ENCODE measurements around the gene MAGEL2. TPM values are rescaled to one million over a fixed set of nuclear protein-coding genes. Genes with fewer than 3 reads are reported as not detected.

MAGEL2 gene
- total and polyA plus RNA-seq, 2 experiments from 2014 or later = 6.1 to 10.2 TPM

DNA sequence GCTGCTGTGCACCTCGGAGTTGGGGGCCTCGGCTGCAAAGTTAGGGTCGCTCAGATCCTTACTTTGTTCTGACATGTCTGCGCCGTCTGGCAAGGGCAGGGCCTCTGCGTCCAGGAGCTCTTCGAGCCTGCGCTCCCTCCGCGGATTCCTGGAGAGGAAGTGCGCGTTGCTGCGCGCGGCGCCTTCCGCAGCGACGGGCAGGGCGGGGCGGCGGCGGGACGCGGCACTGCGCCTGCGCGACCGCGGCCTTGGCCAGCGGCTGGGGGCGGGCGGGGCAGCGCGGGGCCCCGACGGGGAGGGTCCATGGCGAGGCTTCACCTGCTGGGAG is 39.4 kb upstream of the MAGEL2 start, which contains the start of gene NDN:
Gene NDN, minus strand, starts transcription at position 163 of the 328 bp plus-strand sequence. Its CDS starts 88 bp downstream, at position 75.
- TF ChIP-seq, protein P1, sequence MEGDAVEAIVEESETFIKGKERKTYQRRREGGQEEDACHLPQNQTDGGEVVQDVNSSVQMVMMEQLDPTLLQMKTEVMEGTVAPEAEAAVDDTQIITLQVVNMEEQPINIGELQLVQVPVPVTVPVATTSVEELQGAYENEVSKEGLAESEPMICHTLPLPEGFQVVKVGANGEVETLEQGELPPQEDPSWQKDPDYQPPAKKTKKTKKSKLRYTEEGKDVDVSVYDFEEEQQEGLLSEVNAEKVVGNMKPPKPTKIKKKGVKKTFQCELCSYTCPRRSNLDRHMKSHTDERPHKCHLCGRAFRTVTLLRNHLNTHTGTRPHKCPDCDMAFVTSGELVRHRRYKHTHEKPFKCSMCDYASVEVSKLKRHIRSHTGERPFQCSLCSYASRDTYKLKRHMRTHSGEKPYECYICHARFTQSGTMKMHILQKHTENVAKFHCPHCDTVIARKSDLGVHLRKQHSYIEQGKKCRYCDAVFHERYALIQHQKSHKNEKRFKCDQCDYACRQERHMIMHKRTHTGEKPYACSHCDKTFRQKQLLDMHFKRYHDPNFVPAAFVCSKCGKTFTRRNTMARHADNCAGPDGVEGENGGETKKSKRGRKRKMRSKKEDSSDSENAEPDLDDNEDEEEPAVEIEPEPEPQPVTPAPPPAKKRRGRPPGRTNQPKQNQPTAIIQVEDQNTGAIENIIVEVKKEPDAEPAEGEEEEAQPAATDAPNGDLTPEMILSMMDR (IDR thresholded peaks at IDR 0.05; ENCODE audit: low read depth, low read length) = no peak
- no peaks in the 10 kb centered on the region for H3K36me3 ChIP-seq
- H3K4me1 ChIP-seq (ENCODE audit: low read depth) = no peaks in the 10 kb centered on the region
- H3K9me3 ChIP-seq (ENCODE audit: low read depth) = no peaks in the 10 kb centered on the region
- peak; percentile 68 to 71 for DNase-seq (ENCODE audit: low read depth in 1 of 2, low spot score in 1 of 2)
- peak within 1 kb of the TSS; percentile 54 for H3K27ac ChIP-seq
- H3K27me3 ChIP-seq = no peaks in the 10 kb centered on the region
- peak within 1 kb of the TSS; percentile 59 for H3K4me3 ChIP-seq

DNA sequence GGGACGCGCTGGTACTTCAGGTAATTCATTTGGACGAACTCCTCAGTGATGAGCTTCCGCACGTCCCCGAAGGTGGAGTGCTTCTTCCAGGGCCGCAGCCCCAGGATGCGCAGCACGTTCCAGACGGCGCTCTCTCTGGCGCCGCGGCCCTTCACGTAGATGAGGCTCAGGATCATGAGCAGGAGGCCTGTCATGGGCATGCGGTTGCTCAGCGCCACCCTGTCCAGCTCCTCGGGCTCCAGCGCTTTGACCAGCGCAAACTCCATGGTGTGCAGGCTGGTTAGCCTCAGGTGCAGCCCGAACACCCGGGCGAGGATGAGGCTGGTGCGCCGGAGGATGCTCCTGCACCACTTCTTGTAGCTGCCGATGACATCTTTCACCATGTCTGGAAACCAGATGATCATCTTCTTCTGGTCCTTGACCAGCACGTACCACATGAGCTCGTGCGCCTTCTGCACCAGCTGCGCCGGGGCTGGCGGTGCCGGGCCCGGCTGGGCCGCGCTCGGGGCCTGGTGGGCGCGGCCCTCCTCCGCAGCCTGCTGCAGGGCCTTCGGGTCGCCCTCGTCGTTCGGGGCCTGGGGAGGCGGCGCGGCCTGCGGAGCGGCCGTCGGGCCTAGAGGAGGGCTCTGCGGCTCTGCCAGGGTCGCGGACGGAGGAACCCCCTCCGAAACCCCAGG is 38.9 kb upstream of the MAGEL2 start:
- Histone ChIP-seq H3K36me3 (no peaks in the 10 kb centered on the region), H3K27ac (peak overlapping the region; percentile 54), H3K27me3 (no peaks in the 10 kb centered on the region), H3K4me3 (peak overlapping the region; percentile 59), H3K9me3 (ENCODE audit: low read depth) (no peaks in the 10 kb centered on the region), H3K4me1 (ENCODE audit: low read depth) (no peaks in the 10 kb centered on the region)
- TF ChIP-seq, protein P1 (IDR thresholded peaks at IDR 0.05; ENCODE audit: low read depth, low read length) = no peak
- DNase-seq (ENCODE audit: low read depth in 1 of 2, low spot score in 1 of 2) = peak; percentile 11 to 18

DNA sequence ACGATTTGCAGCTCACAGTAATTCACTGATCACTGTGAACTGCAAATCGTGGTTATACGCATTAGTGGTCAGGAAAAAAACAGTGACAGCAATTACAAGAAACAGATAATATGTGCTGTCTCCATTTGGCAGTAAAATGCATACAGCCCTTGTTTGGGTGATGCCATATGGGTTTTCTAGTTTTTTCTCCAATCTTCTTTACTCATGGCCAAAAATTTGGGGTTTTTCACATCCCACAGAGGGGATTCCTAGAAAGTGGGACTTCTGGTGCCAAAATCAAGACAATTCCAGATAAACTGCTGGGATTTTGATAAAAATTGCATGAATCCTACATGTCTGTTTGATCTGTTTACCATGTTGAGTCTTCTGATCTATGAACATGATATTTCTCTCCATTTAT is 23.8 kb upstream of the MAGEL2 start:
- DNase-seq (ENCODE audit: low read depth in 1 of 2, low spot score in 1 of 2) = no peak
- no peak overlapping the region for H3K4me3 ChIP-seq
- TF ChIP-seq, protein P1 (IDR thresholded peaks at IDR 0.05; ENCODE audit: low read depth, low read length) = no peak

DNA sequence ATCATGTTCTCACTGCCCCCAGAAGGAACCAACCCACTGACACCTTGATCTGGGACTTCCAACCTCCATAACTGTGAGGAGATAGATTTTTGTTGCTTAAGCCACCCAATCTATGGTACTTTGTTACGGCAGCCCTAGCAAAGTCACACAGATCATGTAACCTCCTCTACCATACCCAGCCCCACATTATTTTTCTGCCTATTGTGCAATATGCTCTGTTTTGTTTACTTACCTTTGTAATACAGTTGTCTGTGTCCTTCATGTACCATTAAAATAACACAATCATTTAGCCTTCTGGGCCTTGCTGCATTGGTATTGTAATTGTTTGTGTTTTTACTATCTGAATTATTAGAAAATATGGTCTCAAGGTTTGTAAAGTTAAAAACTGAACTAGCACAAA is 23.3 kb upstream of the MAGEL2 start:
- TF ChIP-seq, protein P1 (IDR thresholded peaks at IDR 0.05; ENCODE audit: low read depth, low read length) = no peak
- Histone ChIP-seq H3K27me3 (no peaks in the 10 kb centered on the region), H3K27ac (no peak overlapping the region), H3K9me3 (ENCODE audit: low read depth) (no peaks in the 10 kb centered on the region), H3K36me3 (no peaks in the 10 kb centered on the region), H3K4me3 (no peak overlapping the region), H3K4me1 (ENCODE audit: low read depth) (no peaks in the 10 kb centered on the region)
- DNase-seq (ENCODE audit: low read depth in 1 of 2, low spot score in 1 of 2) = no peak

More for the DNA sequence above, 23.8 kb upstream of the MAGEL2 start:
- H3K36me3 ChIP-seq = no peaks in the 10 kb centered on the region
- H3K9me3 ChIP-seq (ENCODE audit: low read depth) = no peaks in the 10 kb centered on the region
- H3K27me3 ChIP-seq = no peaks in the 10 kb centered on the region
- no peak overlapping the region for H3K27ac ChIP-seq
- H3K4me1 ChIP-seq (ENCODE audit: low read depth) = no peaks in the 10 kb centered on the region

DNA sequence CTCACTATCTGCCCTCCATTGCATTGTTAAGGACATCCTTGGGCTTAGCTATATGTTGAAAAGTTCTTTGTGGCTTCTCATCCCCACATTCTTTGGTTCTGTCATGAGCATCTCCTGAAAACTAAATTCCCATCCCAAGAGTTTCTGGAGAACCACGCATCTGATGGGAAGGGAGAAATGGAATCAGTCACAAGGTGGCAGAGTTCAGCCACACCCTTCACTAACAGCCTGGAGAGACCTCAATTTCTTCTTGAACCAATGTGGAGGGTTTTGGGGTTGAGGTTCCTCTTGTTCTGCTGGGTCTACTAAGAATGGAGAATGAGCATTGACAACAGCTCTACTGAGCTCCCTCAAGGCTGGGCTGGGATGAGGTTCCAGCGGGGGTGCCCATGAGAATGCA is 15.6 kb upstream of the MAGEL2 start:
- Histone ChIP-seq H3K9me3 (ENCODE audit: low read depth) (no peaks in the 10 kb centered on the region), H3K4me3 (no peak overlapping the region), H3K4me1 (ENCODE audit: low read depth) (no peaks in the 10 kb centered on the region), H3K27ac (no peak overlapping the region), H3K36me3 (no peaks in the 10 kb centered on the region), H3K27me3 (peaks cover 1% of the 10 kb centered on the region)
- TF ChIP-seq, protein P1 (IDR thresholded peaks at IDR 0.05; ENCODE audit: low read depth, low read length) = no peak
- no peak for DNase-seq (ENCODE audit: low read depth in 1 of 2, low spot score in 1 of 2)

Measured in cardiac muscle cell (in vitro differentiated cells and primary cell).